OCI-LY3 (cell line): Measurements from ENCODE around the gene RAB12.

Source experiments
- H2AFZ ChIP-seq: fragments of 200-600, 300-600 bp; shearing (Covaris generic); 2 replicates; pipeline ENCODE4 v1.6.0; 2014; ENCODE audit warnings: antibody characterized with exemption, low read depth, low read length
- H3K27ac ChIP-seq: fragments of 200-600, 300-600 bp; sonication (generic); 2 replicates; pipeline ENCODE4 v1.5.1; 2014; ENCODE audit warnings: mild to moderate bottlenecking, low read length, moderate library complexity, mixed read lengths
- H3K27me3 ChIP-seq: fragments of 200-600, 300-600 bp; sonication (generic); 2 replicates; pipeline ENCODE4 v1.6.1; 2014; ENCODE audit warnings: low read depth, low read length, mixed read lengths
- H3K36me3 ChIP-seq: fragments of 200-600, 300-600 bp; sonication (generic); replicated peaks from 2 replicates; pipeline ENCODE3; 2014; ENCODE audit warnings: low read depth, low read length, mixed read lengths
- H3K4me1 ChIP-seq: fragments of 300-600, 200-600 bp; sonication (generic); 2 replicates; pipeline ENCODE4 v1.6.1; 2014; ENCODE audit warnings: low read length, mixed read lengths
- H3K4me2 ChIP-seq: fragments of 200-600, 300-600 bp; sonication (generic); 2 replicates; pipeline ENCODE4 v1.6.1; 2014; ENCODE audit warnings: low read length, mixed read lengths
- H3K4me3 ChIP-seq: fragments of 300-600, 200-600 bp; sonication (generic); 2 replicates; pipeline ENCODE4 v1.5.1; 2014; ENCODE audit warnings: antibody characterized with exemption, mild to moderate bottlenecking, low read length, moderate library complexity
- H3K79me2 ChIP-seq: fragments of 300-600, 200-600 bp; shearing (Covaris generic); 2 replicates; pipeline ENCODE4 v1.6.1; 2014; ENCODE audit warnings: mild to moderate bottlenecking, low read length, mixed read lengths
- H3K9ac ChIP-seq: fragments of 300-600, 200-600 bp; shearing (Covaris generic); 2 replicates; pipeline ENCODE4 v1.6.0; 2014; ENCODE audit warnings: mild to moderate bottlenecking, low read length, moderate library complexity
- H3K9me3 ChIP-seq: fragments of 200-600, 300-600 bp; shearing (Covaris generic); 2 replicates; pipeline ENCODE4 v1.6.1; 2014; ENCODE audit warnings: low read length, mixed read lengths; ENCODE audit not compliant: insufficient read depth
- H4K20me1 ChIP-seq: fragments of 200-600, 300-600 bp; sonication (generic); 2 replicates; pipeline ENCODE4 v1.6.1; 2016; ENCODE audit warnings: low read length, mixed read lengths; ENCODE audit not compliant: insufficient read depth
- CTCF ChIP-seq: fragments of 200-600, 300-600 bp; sonication (generic); IDR thresholded peaks from 2 replicates; pipeline ENCODE4 v1.5.1; 2014; ENCODE audit warnings: antibody characterized with exemption, low read length, low read depth
- EZH2phosphoT487 ChIP-seq: fragments of 200-600 bp; shearing (Covaris generic); IDR thresholded peaks from 2 replicates; pipeline ENCODE4 v1.6.1; 2018; ENCODE audit warnings: antibody characterized with exemption, mixed run types, low read depth

RAB12 gene

GRCh38 chr18:8595445-8595844 lies 13.8 kb upstream of the RAB12 start:
- Histone ChIP-seq H3K36me3 (no peaks in the 10 kb centered on the region), H3K79me2 (no peaks in the 10 kb centered on the region), H2AFZ (no peak overlapping the region), H4K20me1 (no peaks in the 10 kb centered on the region), H3K4me1 (no peaks in the 10 kb centered on the region), H3K27me3 (peaks cover 13% of the 10 kb centered on the region; the same call in 1 of the 2 replicates), H3K27ac (no peak overlapping the region), H3K4me2 (no peak overlapping the region), H3K9ac (no peak overlapping the region), H3K4me3 (no peak overlapping the region), H3K9me3 (no peaks in the 10 kb centered on the region)
- TF ChIP-seq CTCF: no peak
- no peak for TF ChIP-seq EZH2phosphoT487

DNA sequence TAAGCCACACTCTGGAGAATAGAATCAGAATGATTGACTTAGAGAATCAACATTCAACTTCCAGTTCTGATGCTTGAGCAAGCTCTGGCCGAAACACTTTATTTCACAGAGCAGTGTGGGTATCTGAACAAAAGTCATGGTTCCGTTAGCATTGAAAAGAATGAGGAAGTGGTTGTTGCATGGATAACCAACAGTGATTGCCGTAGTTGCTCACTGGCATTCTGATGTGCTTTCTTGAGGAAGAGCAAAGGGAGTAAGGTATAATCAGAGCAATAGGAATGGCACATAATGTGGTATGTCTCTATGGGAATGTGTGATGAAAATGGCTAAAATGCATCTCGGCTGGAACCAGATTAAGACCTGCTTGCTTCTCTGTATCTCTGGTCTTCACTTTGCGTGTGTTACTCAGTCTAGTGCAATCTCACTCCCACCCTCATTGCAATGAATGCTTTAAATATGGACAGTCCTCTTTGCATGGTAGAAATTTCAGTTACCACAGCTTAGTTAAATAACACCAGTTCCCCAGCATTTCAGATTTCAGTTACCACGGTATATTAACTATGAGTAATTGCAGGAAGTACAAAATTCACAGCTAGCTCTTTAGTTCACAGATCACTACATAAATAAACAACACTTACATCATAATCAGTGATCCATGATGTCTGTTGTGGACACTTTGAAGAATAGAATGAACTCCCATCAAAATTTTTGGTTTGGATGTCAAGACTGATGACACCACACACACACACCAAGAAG lies 7.8 kb upstream of the RAB12 start:
- H3K27ac ChIP-seq: peak overlapping the region; percentile 3; the same call in 1 of the 2 replicates
- H2AFZ ChIP-seq: no peak overlapping the region
- no peaks in the 10 kb centered on the region for H3K9me3 ChIP-seq
- H3K4me1 ChIP-seq: peaks cover 19% of the 10 kb centered on the region
- TF ChIP-seq CTCF: no peak
- TF ChIP-seq EZH2phosphoT487: no peak
- H3K36me3 ChIP-seq: no peaks in the 10 kb centered on the region
- H4K20me1 ChIP-seq: no peaks in the 10 kb centered on the region
- H3K4me3 ChIP-seq: peak overlapping the region; percentile 49
- peak overlapping the region; percentile 71 for H3K4me2 ChIP-seq
- H3K79me2 ChIP-seq: no peaks in the 10 kb centered on the region
- no peak overlapping the region for H3K9ac ChIP-seq
- peaks cover 28% of the 10 kb centered on the region for H3K27me3 ChIP-seq

- Histone ChIP-seq H2AFZ (no peak overlapping the region), H3K27me3 (peaks cover 28% of the 10 kb centered on the region), H3K36me3 (no peaks in the 10 kb centered on the region), H4K20me1 (no peaks in the 10 kb centered on the region), H3K79me2 (no peaks in the 10 kb centered on the region), H3K4me1 (peaks cover 19% of the 10 kb centered on the region), H3K9me3 (no peaks in the 10 kb centered on the region), H3K9ac (no peak overlapping the region), H3K27ac (no peak overlapping the region), H3K4me3 (no peak overlapping the region), H3K4me2 (peak overlapping the region; percentile 71)
- TF ChIP-seq EZH2phosphoT487 (no peak), CTCF (no peak)
Measured at GRCh38 chr18:8602040-8602439, 7.2 kb upstream of the RAB12 start.

DNA sequence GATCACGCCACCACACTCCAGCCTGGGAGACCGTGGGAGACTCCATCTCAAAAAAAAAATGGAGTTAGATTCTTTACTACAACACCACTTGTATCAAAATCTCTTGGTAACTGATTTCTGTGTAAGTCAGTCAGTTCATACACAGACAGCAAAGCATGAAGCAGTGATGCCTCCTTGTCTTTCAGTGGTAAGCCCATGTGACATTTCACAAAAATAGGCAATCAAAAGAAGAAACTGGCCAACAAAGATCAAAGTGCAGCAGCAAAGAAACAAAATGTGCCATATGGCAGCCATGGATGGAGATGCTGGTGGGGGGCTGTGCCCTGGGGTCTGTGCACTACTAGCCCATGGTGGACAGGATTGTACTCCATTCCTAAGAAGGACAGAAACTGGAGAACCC lies 6.7 kb upstream of the RAB12 start:
- Histone ChIP-seq H3K27ac (no peak overlapping the region), H3K4me3 (no peak overlapping the region), H3K36me3 (no peaks in the 10 kb centered on the region), H3K4me2 (no peak overlapping the region), H2AFZ (no peak overlapping the region), H3K79me2 (no peaks in the 10 kb centered on the region), H4K20me1 (no peaks in the 10 kb centered on the region), H3K9ac (no peak overlapping the region), H3K4me1 (peaks cover 21% of the 10 kb centered on the region), H3K27me3 (peaks cover 33% of the 10 kb centered on the region), H3K9me3 (no peaks in the 10 kb centered on the region)
- TF ChIP-seq EZH2phosphoT487: no peak
- no peak for TF ChIP-seq CTCF
